Measurements from ENCODE around the gene MPI.
"Not testable (repeated sequence)": the region's sequence is repeated elsewhere in the genome, so short reads cannot be mapped to it uniquely, and the experiment has no call there.

MPI gene

GRCh38 chr15:74893627-74894026 is 3.8 kb downstream of the MPI start:
- no peak for DNase-seq

GRCh38 chr15:74894383-74894782 is 4.5 kb downstream of the MPI start:
- not testable (repeated sequence) for DNase-seq

GRCh38 chr15:74895830-74896229 is 6.0 kb downstream of the MPI start:
- no peak for DNase-seq

GRCh38 chr15:74896316-74896715 is 6.5 kb downstream of the MPI start:
- no peak for DNase-seq

GRCh38 chr15:74897300-74897701 is 7.5 kb downstream of the MPI start:
- DNase-seq, result no peak

- peak; percentile 56 for DNase-seq
These were observed 11.8 kb downstream of the MPI start for GRCh38 chr15:74901612-74902063.

GRCh38 chr15:74902295-74903075 is 12.6 kb downstream of the MPI start:
- no peak for DNase-seq

GRCh38 chr15:74903676-74904075 is 13.8 kb downstream of the MPI start:
- DNase-seq, result no peak

GRCh38 chr15:74904190-74904805 is 14.5 kb downstream of the MPI start:
- DNase-seq, result no peak

- DNase-seq, result no peak
These were observed 16.2 kb downstream of the MPI start for GRCh38 chr15:74906067-74906449.

GRCh38 chr15:74906450-74907162 is 16.8 kb downstream of the MPI start, which contains the start of gene FAM219B:
Gene FAM219B, minus strand, starts transcription at chr15:74906851. Its CDS starts 51 bp downstream, at chr15:74906800.
- DNase-seq, result peak; percentile 95

- DNase-seq, result no peak
These were observed 17.5 kb downstream of the MPI start for GRCh38 chr15:74907163-74907870.

GRCh38 chr15:74908635-74909034 is 18.8 kb downstream of the MPI start:
- DNase-seq, result no peak

GRCh38 chr15:74913041-74913440 is 23.2 kb downstream of the MPI start:
- DNase-seq, result no peak

- DNase-seq, result not testable (repeated sequence)
These were observed 24.0 kb downstream of the MPI start for GRCh38 chr15:74913799-74914198.

GRCh38 chr15:74917676-74918075 is 27.8 kb downstream of the MPI start:
- no peak for DNase-seq

- DNase-seq, result no peak
These were observed 30.6 kb downstream of the MPI start for GRCh38 chr15:74920456-74920855.

- DNase-seq, result no peak
These were observed 34.7 kb downstream of the MPI start for GRCh38 chr15:74924525-74924924.

- no peak for DNase-seq
These were observed 38.9 kb downstream of the MPI start for GRCh38 chr15:74928771-74929198.

GRCh38 chr15:74933573-74933972 is 43.7 kb downstream of the MPI start:
- no peak for DNase-seq

- not testable (repeated sequence) for DNase-seq
These were observed 45.4 kb downstream of the MPI start for GRCh38 chr15:74935193-74935592.

- no peak for DNase-seq
These were observed 47.4 kb downstream of the MPI start for GRCh38 chr15:74937272-74937589.
